HG03460 (cell line): Measurements from ENCODE around the gene PTPRN2.

Source experiments
- ATAC-seq: cut with Tn5 transposase; IDR thresholded peaks from one replicate; pipeline ENCODE4 v1.9.1; 2021; ENCODE audit not compliant: unreplicated experiment

PTPRN2 gene

DNA sequence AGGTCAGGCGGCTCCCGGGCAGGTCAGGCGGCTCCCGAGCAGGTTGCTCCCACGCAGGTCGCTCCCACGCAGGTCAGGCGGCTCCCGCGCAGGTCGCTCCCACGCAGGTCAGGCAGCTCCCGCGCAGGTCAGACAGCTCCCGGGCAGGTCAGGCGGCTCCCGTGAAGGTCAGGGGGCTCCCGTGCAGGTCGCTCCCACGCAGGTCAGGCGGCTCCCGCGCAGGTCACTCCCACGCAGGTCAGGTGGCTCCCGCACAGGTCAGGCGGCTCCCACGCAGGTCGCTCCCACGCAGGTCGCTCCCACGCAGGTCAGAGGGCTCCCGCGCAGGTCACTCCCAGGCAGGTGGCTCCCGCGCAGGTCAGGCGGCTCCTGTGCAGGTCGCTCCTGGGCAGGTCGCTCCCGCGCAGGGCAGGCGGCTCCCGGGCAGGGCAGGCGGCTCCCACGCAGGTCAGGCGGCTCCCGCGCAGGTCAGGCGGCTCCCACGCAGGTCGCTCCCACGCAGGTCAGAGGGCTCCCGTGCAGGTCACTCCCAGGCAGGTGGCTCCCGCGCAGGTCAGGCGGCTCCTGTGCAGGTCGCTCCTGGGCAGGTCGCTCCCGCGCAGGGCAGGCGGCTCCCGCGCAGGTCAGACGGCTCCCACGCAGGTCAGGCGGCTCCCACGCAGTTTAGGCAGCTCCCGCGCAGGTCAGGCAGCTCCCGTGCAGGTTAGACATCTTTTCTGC lies 30.7 kb downstream of the PTPRN2 start:
- no peak for ATAC-seq

DNA sequence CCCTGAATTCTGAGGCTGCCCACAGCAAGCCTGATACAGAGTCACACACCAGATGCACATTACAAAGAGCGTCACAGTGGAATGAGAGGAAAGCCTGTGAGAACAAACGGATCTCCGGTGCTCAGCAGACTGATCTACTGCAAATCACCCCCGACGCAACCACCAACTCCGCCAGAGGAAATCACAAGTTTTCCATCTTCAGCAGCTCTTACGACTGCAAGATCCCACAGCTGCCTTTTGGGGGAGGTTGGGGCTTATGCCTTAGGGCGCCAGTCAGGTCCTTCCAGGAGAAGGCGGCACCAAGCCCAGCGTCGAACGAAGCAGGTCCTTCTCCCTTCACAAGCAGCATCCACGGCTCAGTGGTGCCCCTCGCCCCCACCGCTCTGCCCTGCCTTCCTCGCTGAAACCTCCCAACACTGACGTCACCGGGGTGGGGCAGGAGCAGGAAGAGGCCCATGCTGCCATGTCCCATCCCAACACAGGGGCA lies 32.5 kb downstream of the PTPRN2 start:
- ATAC-seq = no peak

DNA sequence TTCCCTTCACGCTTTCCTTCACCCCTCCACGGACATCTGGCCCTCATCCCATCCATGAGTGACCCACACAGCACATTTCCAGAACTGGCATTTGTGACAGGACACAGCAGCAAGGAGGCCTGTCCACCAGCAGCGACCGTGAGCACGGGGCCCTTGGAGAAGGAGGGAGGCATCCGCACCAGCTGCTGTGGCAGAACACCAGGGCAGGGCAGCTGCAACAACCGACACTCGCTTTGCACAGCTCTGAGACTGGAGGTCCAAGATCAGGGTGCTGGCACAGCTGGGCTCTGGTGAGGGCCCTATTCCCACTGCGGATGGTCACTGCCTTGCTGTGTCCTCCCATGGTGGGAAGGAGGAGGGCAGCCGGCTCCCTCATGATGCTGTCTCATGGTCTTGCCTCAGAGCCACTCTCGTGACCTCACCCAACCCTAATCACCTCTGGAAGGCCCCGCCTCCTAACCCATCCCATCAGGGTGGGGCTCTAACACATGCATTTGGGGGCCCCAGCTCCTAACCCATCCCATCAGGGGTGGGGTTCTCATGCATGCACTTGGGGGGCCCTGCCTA lies 36.7 kb downstream of the PTPRN2 start:
- ATAC-seq = no peak

DNA sequence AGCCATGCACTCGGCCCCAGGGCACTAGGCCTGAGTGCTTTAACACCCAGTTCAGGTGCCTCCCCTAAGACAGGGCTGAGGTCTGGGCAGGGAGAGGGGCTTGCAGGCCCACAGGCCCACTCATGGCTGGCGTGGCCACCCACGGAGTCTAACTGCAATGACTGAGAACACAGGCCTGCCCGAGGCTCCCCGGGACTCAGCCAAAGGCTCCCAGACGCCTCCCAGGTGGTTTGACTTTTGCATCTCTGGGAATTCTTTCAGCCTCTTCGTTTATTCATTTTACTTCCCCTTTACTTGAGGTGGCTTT lies 37.3 kb downstream of the PTPRN2 start:
- ATAC-seq = no peak

DNA sequence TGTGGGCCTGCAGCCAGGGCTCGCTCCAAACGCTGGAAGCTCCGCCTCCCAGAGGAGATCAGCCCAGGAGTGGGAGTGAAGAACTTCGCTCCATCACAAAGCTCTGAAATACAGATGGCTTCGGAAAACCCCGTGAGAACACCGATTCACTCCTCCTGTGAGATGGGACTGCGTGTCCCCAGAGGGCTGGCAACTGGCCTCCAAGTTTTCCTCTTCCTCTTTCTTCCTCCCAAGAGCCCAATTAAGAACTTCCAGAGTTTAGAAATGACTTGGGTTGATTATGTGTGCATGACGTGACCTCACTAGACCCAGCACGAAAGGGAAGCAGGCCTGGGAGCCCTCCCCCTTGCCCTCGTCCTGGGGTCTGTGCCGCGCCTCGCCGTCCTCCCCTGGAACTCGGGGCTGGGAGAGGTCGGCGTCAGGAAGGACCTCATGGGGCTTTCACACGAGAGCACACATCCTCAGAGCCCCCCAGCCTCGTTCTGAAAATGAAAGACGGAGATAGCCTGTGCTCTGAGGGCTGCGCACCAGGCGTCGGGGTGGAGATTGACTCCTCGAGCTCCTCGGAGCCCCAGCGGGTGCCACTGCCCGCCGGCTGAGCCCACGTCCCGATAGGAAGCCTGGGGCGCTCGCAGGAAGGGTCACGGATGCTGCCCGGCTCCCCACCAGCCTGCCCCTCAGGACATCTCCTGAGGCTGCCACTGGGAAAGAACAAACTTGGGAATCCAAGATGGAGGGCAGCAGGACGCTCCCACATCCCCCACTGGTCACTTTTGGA lies 37.8 kb downstream of the PTPRN2 start:
- ATAC-seq = no peak

DNA sequence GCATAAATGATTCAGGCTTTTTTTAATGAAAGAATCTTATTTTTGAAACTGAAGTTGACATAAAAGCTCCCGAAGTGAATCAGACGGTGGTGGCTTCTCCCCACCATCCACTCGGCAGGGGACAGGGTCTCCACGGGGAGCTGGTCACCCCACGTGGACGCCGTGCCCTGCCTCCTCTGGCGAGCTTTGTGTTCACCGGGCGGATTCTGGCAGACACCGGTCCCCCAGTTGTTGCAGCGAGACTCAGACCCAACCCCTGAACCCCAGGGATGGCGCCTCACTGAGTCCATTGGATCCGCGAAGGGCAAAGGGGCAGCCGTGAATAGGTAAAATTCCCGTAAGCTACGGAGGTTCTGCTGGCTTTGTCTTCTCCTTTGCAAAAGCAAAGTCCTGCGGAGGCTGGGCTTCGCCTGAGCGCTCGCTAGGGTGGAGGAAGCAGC lies 38.4 kb downstream of the PTPRN2 start:
- no peak for ATAC-seq

DNA sequence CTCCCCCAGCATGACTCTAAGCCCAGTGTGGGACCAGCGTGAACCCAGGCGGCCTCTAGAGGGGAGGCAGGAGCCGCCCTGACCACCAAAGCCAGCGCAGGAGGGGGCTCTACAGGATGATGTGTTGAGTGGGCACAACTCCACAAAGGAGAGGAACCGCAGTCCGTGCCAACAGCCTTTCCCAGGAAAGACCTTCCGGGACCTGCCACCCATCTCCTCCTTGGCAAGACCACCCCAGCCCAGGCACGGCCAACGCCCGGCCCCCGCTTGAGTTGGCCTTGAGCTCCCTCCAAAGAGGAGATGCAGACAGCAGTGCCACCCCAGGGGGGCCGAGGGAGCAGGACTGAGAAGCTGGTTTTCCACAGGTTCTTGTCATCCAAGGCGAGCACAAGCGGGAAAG lies 38.9 kb downstream of the PTPRN2 start:
- no peak for ATAC-seq

DNA sequence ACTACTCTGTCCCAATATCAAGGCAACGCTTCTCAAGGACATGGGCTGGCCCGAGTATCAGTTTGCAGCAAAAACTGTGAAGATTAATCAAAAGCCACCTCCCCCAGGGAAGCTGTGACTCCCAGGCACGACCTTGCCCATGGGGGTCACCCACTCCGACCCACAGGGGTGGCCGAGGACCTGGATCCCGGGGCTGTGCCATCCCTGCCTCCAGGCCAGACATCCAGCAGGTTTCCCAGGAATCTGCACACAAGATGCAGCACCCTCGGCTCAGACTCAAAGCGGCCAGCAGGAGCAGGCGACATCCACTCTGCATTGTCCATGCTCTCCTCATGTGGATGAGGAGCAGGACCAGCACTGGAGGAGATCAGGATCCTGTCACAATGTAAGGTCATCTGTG lies 39.8 kb downstream of the PTPRN2 start:
- ATAC-seq = no peak

DNA sequence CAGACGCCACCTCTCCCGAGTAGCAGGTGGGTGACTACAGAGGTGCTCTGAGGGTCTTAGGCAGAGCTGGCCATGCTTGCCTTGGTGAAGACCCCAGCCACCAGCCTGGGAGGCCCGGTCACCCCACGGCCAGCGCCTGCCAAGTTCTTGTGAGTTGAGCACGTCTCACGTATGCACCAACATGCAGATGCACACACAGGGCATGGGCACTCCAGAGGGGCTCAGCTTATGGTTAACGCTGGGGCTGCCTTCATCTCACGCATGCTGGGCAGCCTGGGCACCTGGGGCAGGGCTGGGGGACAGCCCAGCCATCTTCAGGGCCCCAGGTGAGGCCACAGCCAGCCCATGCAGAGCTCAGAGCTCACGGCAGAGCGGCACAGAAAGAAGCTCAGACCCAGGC lies 41.0 kb downstream of the PTPRN2 start:
- ATAC-seq = no peak

DNA sequence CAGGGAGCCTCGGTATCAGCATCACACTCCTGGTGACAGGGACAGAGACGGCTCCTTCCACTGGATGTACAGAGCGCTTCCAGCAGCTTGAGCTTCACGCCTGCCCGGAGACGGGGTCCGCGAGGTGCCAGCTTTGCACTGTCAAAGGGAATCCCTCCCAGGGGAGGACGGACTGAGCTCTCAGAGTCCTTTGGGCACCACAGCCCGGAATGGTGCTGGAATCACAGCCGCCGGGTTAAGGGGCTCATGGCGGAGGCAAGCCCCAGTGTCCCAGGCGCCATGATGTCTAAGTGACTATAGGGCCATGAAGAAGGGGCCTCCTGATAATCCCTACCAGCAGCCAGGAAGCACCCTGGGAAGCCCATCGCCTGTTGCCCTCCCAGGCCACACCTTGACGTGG lies 41.4 kb downstream of the PTPRN2 start:
- no peak for ATAC-seq

DNA sequence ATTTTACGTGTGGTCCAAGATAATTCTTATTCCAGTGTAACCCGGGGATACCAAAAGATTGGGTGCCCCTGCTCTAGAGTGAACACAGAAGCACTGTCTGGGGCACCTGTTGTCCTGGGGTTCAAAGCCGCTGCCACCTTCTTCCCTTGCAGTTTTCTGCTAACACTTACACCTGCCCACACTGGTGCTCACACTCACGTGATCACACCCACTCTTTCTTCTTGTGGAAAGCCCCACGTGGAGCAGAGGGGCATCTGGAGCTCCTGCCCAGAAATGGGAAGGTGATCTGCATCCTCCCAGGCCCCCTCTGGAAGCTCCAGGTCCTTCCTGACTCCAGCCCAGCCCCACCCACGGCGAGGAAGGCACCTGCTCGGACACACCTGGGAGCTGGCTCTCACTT lies 42.9 kb downstream of the PTPRN2 start:
- ATAC-seq = no peak

DNA sequence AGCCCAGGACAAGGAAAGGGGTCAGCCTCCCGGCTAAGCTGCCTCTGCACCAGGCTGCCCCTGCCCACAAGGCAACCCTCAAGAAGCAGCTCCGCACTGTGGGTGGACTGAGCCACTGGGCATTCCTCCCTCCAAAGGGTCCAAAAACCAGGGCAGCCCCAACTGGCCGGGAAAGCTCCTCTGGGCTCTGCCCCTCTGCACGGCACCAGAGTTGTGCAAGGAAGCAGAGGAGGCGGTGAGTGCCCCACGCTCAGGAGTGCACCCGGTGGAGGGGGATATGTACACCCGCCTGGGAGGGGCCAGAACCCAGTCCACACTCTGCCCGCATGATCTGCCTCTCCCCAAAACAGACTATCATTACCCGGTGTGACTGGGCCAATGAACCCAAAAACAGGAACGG lies 43.8 kb downstream of the PTPRN2 start:
- no peak for ATAC-seq

DNA sequence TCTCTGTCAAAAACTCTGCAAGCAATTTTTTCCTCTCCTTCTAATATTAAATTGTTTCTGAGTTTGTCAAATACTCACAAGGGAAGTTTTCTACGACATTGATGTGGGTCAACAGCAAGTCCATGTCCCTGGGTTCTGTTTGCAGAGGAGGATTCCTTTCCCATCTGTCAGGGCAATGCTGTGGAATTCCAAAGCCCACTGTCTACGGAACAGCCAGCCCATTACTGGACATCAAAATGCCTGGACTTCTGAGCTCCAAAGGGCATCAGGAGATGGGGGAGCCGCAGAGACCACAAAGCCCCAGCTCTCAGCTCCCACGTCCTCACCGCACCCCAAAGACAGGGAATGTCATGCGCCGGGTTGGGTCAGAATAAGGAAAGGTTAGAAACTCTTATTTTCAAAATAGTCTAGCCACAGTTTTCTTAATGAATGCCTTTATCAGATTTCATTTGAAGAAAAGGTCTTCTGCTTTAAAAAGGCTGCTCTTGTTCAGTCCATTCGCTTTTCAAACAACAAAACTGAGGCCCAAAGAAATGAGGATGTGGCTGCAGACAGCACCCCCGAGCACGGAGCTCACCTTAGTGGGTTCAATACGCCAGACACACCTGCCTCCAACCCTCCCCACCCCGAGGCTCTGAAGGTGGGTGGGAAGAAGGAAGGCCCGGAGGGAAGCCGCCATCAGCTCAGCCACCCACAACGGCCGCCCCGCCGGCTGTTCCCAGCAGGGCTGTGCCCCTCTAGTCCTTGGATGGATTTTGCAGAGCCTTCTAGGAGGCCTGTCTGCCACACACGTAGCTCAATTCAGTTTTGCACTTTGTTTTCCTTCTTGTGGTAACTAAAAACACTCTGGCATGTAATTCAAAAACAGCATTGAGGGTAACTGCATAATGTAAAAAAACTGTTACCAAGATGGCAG lies 44.7 kb downstream of the PTPRN2 start:
- ATAC-seq = no peak

DNA sequence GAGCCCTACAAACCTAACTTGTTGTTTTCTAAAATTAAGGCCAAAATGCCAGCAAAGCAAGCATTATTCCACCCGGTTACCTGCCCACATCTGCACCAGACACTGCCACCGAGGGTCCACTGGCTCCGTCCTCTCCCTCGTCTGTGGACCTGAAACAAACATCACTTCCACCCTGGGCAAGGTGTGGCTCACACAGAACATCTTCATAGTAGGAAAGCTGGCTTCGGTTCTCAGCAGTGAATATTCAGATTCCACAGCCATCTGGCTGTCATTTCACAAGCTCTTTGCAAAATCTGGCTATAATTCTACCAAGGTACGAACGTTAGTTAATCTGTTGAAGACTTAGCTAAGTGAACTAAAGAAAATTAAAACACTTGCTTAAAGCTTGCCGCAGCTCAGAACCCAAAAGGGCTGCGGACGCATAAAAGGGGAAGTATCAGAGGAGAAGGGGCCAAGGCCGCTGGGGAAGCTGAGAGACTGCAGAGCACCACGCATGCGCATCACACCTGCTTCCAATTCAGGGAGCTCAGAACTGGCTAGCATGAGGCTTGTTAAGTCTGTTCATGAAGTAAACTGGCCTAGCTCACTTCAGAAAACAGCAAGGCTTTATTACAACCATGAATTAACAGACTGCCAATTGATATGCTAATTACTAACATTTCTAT lies 46.1 kb downstream of the PTPRN2 start:
- ATAC-seq = peak; percentile 92

DNA sequence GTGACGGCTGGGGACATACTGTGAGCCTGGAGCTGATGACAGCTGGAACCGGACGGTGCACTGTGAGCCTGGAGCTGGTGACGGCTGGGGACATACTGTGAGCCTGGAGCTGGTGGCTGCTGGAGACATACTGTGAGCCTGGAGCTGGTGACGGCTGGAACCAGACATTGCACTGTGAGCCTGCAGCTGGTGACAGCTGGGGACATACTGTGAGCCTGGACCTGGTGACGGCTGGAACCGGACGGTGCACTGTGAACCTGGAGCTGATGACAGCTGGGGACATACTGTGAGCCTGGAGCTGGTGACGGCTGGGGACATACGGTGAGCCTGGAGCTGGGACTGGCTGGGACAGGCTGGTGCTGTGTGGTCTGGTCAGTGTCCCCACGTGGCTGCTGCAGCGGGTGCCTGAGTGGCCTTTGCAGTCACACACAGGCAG lies 47.9 kb downstream of the PTPRN2 start:
- ATAC-seq = no peak

DNA sequence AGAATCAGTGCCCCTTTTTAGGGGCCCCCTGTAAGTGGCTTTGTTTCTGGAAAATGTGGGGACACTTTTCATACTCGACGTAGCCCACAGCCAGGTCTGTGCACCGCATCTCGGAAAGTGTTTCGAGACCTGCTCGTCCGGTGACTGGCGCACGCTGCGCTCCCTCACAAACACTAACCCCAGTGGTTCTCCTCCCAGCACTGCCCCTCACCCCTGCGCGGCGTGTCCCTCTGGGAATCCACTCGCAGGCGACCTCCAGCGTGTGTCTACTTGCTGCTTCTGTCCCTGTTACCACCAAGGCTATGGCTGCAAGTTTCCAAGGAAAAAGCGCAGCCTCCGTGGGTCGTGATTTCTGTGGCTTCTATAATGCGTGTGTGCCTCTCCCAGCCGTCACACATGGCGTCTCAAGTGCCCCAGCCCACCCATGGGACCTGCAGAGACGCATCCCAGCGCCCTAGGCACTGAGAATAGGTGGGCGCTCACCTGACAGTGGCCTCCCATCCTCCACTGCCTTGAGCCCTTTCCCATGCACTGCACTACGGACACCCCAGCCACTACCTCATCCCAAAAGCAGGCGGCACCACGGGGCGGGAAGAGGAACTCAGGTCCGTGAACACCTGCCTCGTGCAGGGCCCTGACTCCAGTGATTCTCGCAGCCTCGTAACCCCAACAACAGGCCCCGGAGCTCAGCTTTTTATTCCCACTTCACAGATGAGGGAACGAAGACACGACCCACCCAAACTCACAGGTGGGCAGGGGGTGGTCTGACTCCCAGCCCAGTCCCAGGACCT lies 49.3 kb downstream of the PTPRN2 start:
- ATAC-seq = no peak

DNA sequence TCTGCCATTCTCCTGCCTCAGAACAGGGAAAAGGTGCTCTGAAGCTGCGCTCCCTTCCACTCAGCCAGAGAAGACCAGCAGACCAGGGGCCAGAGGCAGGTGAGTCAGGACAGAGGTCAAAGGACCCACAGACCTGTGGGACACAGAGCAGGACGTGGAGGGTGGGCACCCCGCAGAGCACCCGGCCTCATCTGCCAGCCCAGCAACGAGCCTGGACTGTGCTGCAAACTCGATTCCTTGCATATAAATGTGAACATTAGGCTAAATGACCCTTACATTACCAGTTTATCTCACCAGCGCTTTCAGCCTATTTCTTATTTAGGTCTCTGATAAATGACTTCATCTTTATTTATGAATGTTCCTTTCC lies 50.1 kb downstream of the PTPRN2 start:
- no peak for ATAC-seq

DNA sequence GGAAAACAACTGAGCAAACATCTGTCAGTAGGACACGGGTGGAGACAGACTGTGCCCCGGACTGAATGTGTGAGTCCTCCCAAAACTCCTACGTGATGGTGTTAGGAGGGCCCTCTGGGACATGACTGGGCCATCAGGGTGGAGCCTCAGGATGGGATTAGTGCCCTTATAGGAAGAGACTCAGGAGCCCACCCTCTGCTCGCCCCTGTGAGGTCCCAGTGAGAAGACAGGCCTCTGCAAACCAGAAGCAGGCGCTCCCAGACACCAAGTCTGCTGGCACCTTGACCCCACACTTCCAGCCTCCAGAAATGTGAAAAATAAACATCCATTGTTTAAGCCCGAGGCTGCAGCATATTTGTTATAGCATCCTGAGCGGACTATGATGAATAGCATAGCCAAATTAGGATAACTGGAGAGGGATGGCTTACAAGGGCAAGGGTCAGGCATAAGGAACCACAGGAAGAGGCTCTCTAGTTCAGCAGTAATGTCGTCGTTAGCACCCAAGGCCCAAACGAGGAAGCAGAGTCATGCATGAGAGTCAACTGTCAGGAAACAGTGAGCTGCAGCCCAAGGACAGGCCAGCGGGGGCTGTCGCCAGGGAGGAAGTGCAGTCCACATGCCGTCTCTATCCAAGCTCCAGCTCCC lies 50.6 kb downstream of the PTPRN2 start:
- no peak for ATAC-seq

DNA sequence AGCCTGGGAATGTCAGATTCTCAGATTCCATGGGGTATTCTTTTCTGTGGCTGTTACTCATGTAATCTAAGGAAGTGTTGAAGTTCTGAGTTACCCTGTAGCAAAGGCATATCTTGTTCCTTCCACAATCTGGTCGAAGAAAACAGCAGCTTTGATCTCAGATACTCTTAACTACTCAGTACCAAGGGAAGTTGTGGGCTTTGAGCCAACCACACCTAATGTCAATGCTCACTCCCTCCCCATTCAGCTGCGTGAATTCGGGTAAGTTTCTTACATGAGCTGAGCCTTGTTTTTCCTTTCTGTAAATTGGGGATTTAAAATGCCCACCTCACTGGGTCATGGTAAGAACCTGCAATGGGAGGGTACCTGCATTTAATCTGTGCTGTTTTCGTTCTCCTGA lies 52.5 kb downstream of the PTPRN2 start:
- no peak for ATAC-seq
